DOHH2 (cell line): ENCODE data around the gene PPP4R4.

Source experiments
- EZH2phosphoT487 ChIP-seq: fragments of 200-600 bp; sonication (generic); IDR thresholded peaks from 2 replicates; pipeline ENCODE4 v1.6.1; 2017; ENCODE audit warnings: borderline replicate concordance, mild to moderate bottlenecking, antibody characterized with exemption, low read length, moderate library complexity, mixed read lengths
- TF ChIP-seq, protein P1 (sequence below): fragments of 200-600 bp; sonication (generic); IDR thresholded peaks from one replicate; pipeline ENCODE4 v1.5.1; 2014; ENCODE audit warnings: antibody characterized with exemption, mild to moderate bottlenecking, low read depth, low read length; ENCODE audit not compliant: poor library complexity, severe bottlenecking

- TF ChIP-seq, protein P1, sequence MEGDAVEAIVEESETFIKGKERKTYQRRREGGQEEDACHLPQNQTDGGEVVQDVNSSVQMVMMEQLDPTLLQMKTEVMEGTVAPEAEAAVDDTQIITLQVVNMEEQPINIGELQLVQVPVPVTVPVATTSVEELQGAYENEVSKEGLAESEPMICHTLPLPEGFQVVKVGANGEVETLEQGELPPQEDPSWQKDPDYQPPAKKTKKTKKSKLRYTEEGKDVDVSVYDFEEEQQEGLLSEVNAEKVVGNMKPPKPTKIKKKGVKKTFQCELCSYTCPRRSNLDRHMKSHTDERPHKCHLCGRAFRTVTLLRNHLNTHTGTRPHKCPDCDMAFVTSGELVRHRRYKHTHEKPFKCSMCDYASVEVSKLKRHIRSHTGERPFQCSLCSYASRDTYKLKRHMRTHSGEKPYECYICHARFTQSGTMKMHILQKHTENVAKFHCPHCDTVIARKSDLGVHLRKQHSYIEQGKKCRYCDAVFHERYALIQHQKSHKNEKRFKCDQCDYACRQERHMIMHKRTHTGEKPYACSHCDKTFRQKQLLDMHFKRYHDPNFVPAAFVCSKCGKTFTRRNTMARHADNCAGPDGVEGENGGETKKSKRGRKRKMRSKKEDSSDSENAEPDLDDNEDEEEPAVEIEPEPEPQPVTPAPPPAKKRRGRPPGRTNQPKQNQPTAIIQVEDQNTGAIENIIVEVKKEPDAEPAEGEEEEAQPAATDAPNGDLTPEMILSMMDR = no peak
- TF ChIP-seq EZH2phosphoT487 = no peak
Measured at GRCh38 chr14:94321421-94322271, 147.5 kb downstream of the PPP4R4 start.
